Prostate gland (tissue), 2 donors: ENCODE results near the gene NME3.

Experiments used
- CTCF ChIP-seq, 4 experiments: fragments of 200-600 bp in 2 of 4; fragments of 450-650 bp in 2 of 4; sonication (generic) in 2 of 4; IDR thresholded peaks; 1 replicate in 3 of 4; 2 replicates in 1 of 4; pipeline ENCODE4 v1.5.1; 2016 to 2019; ENCODE audit warnings: antibody characterized with exemption in 4 of 4, mild to moderate bottlenecking in 2 of 4, moderate library complexity in 2 of 4
- POLR2A ChIP-seq: fragments of 450-650 bp; IDR thresholded peaks from one replicate; pipeline ENCODE4 v1.6.1; 2016; ENCODE audit warnings: antibody characterized with exemption, mild to moderate bottlenecking
- POLR2AphosphoS5 ChIP-seq: sonication (generic); formaldehyde crosslinking; IDR thresholded peaks from one replicate; pipeline ENCODE4 v1.6.1; 2017; ENCODE audit warnings: antibody characterized with exemption

DNA sequence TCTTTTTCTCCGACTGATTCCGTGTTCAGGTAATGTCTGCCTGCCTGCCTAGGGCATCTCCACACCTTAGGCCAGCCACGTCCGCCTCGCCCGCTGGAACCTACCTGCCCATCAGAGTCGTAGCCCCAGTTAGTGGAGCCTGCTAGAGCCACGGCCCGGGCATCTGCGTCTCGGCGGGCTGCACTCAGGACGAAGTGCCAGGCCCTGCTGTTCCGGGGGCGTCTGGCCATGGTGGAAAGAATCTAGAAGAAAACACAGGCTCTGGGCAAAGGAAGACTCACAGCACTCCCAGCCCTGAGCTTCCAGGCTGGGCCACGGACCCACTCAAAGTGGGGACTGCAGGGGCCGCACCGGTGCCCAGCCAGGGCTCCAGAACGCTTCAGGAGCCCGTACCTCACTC is 9.9 kb upstream of the NME3 start:
- TF ChIP-seq CTCF (IDR thresholded peaks at IDR 0.05) (no peak), POLR2A (no peak), POLR2AphosphoS5 (no peak)
